ENCODE measurements around the gene ADAMTS9.
"Not testable (repeated sequence)": the region's sequence is repeated elsewhere in the genome, so short reads cannot be mapped to it uniquely, and the experiment has no call there.

Gene ADAMTS9

GRCh38 chr3:64563751-64564150 lies 124.0 kb downstream of the ADAMTS9 start:
- FAIRE-seq, result no peak

DNA sequence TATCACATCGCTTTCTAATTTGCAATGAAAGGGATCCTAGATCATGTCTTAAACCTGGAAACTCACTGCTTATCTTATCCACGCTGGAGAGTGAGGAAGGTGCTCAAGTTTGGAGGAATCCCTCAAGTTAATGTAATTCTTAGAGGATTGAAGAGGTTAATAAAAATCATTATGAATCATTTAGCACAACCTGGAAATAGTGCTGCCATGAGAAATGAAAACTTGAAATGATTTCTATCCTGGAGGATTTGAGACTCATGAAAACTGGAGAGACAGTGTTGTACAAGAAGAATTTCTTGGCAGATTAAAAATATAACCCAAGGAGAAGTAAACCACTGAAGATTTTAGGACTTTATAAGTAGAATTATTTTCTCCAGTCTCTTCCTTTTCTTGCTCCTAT lies 125.9 kb downstream of the ADAMTS9 start:
- no peak for FAIRE-seq

GRCh38 chr3:64561325-64561843 lies 126.4 kb downstream of the ADAMTS9 start:
- no peak for FAIRE-seq

DNA sequence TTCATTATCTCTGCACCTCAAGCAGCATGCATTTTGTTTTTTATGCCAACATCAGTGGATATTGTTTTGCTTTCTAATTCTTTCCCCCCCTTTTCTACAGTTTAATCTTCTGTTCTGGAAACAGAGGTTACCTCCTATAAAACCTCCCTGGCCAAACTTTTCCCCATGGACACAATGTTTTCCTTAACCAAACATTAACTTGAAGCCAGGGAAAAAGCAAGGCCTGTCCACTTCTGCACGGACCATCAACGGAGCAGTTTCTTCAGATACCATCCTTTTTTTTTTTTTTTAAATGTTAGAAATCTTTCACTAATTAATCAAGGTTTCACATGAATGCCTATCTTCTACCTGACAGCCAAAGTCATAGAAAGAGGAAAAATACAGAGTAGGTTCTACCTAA lies 127.0 kb downstream of the ADAMTS9 start:
- FAIRE-seq, result no peak

DNA sequence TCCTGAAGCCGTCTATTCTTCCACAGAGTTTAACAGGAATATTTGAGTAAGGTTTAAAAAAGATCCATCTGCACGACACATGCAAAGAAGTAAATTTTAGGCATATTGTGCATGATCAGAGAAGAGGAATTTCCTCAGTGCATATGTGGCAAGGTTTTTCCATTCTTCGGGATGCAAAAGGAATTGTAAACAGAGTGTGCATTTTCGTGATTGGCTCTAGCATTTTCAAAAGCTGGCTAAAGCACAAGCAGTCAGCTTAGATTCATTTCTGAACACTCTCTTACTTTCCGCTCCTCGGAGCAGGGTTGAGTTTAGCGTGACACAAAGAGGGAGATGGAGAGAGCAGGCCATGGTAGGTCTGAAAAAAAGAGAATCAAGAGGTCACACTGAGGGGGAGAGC lies 128.2 kb downstream of the ADAMTS9 start:
- no peak for FAIRE-seq

DNA sequence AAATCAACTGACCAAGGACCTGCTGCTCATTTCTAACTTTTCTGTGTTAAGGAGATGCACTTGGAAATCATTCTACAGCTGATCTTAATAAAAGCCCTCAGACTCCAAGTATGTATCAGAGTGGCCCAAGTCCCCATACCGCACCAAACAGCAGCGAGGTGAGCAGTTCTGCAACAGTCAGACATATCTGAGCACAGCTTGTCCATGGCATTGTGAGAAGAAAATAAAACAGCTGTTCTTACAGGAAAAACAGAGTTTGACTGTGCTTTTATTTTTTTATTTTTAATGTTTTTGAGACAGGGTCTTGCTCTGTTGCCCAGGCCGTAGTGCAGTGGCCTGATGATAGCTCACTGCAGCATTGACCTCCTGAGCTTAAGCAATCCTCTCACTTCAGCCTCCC lies 131.8 kb downstream of the ADAMTS9 start:
- FAIRE-seq, result no peak

GRCh38 chr3:64555351-64555750 lies 132.4 kb downstream of the ADAMTS9 start:
- FAIRE-seq, result no peak

DNA sequence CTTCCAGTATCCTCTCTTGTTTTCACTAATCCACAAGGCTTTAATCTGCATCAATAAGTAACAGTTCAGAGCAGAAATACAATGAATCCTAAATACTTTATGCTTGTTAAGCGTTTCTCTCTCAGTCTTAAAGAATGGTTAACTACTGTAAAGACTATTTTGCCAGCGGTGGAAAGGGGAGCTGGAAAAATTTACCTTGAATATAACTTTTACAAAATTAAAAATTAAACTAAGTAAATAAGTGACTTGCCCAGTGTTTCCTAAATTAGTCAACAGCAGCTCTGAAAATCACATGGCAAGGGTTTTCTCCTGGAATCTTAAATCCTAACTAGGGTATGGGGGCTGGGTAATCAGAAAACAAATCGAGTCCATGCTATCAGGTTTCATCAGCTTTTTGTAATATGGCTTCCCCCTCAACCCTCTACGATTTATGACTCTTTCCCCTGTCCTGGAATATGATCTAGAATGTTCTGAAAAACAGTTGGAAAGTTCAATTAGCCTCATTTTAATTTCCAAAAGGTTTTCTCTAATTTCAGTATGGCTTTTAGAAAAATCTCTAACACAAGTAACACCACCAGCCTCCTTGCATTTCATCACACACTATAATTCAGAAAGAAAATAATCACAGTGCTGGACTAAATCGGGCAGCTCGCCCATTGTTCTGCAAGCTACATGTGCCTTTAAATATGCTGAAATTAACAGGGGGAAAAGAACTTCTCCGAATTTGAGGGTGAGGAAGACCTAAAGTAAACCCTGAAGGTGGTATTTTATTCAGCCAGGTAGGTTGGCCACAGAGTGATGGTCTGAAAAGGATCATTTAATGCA lies 133.5 kb downstream of the ADAMTS9 start:
- FAIRE-seq, result no peak

DNA sequence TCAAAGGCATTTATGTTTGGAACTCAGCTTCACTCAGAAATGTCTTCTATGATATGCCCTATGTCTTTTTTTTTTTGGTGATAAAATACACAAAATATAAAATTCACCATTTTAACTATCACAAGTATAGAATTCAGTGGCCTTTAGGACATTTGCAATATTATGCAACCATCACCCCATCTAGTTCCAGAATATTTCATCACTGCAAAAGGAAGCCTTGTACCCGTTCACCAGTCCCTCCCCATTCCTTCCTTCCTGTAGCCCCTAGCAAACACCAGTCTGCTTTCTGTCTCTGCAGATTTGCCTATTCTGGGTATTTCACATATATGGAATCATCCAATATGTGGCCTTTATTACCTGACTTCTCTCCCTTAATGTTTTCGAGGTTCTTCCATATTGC lies 134.8 kb downstream of the ADAMTS9 start:
- FAIRE-seq, result no peak

DNA sequence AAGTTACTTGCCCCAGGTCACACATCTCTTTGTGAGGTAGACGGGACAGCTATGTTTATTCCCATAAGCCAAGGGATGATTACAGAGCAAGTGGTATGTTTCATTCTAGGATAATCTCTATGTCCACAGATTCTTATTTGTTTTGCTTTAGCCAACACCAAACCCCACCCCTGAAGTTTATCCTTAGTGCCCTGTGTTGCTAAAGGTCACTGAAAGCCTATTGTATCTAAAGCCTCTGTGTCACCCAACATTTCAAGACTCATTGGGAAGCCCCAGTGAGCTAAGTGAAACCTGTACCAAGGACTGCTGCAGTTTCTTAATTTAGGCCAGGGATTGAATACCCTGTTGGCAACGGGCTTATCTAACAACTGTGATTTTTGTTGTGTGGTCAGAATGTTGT lies 135.6 kb downstream of the ADAMTS9 start:
- FAIRE-seq, result no peak

DNA sequence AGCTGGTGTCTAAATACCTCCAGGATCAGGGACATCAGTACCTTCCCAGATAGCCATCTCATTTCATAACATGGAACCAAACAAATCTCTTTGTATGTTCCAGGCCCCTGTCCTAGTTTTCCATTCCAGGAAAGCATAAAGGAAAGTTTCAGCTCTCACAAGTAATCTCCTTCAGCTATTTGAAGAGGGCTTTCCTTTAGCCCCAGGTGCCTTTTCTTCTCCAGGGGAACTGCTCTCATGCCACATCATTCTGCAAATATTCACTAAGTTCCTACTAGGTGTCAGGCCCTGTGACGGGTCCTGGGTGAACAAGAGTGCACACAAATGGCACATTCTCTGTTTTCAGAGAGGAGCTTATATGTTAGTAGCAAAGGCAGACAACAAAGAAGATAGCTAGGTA lies 136.1 kb downstream of the ADAMTS9 start:
- FAIRE-seq, result no peak

- FAIRE-seq, result no peak
These were observed 137.1 kb downstream of the ADAMTS9 start for GRCh38 chr3:64550745-64551144.

- FAIRE-seq, result no peak
These were observed 137.9 kb downstream of the ADAMTS9 start for GRCh38 chr3:64549869-64550268.

- no peak for FAIRE-seq
These were observed 139.5 kb downstream of the ADAMTS9 start for GRCh38 chr3:64548200-64548889.

- no peak for FAIRE-seq
These were observed 140.9 kb downstream of the ADAMTS9 start for GRCh38 chr3:64546856-64547255.

- FAIRE-seq, result not testable (repeated sequence)
These were observed 142.6 kb downstream of the ADAMTS9 start for GRCh38 chr3:64545239-64545638.

- FAIRE-seq, result no peak
These were observed 146.0 kb downstream of the ADAMTS9 start for GRCh38 chr3:64541803-64542202.

DNA sequence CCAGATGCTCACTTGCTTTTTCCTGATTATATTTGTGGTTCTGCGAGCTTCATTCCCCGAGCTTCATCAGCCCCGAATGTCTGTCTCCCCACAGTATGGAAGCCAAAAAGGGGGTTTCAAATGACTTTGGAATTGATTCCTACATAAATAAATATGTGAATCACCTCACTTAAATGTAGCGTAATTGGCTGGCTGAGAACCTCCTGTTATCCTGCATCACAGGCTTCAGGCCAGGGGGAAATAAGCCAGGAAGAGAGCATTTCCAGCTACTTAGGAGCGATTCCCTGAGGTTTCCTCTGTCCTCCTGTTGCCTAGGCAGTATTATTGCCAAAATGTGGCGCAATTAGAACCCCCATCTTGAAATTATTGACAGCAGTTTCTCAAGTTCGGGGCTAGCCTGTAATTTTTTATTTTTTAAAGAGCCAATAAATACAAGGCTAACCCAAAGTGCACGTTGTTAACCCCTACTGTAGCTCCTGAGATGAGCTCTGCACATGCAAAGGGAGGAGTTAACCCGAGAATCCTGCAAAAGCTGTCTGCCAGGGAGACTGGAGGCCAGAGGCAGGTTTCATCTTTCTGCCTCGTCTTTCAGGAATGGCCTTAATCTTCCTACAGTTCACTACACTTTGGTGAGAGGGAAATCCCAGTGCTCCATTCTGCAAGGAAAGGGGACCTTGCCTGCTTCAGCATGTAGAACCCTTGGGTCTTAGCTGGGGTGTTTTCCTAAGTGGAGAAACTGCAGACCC lies 148.2 kb downstream of the ADAMTS9 start:
- FAIRE-seq, result no peak

- FAIRE-seq, result no peak
These were observed 151.6 kb downstream of the ADAMTS9 start for GRCh38 chr3:64536166-64536565.

GRCh38 chr3:64533617-64534317 lies 154.0 kb downstream of the ADAMTS9 start:
- peak; percentile 48 for FAIRE-seq

- FAIRE-seq, result peak; percentile 93
These were observed 157.3 kb downstream of the ADAMTS9 start for GRCh38 chr3:64530434-64531049.

GRCh38 chr3:64523324-64523723 lies 164.5 kb downstream of the ADAMTS9 start:
- FAIRE-seq, result no peak
